B cell (primary cell): ENCODE measurements around the gene MTF2. TPM values are rescaled to one million over a fixed set of nuclear protein-coding genes. Genes with fewer than 3 reads are reported as not detected.
A peak's percentile ranks its signal among the peaks of the same experiment; 100 is the strongest.
"Not testable (repeated sequence)": the region's sequence is repeated elsewhere in the genome, so short reads cannot be mapped to it uniquely, and the experiment has no call there.

ENCODE experiments used
- ATAC-seq: fragments of 200-7000 bp; cut with Tn5 transposase; one replicate; pipeline ENCODE4 v1.10.0; 2021; ENCODE audit warnings: low read depth, mild to moderate bottlenecking, moderate number of reproducible peaks, moderate library complexity
- CTCF ChIA-PET: fragments of 350-600 bp; sonication (Branson Sonifier 250); formaldehyde crosslinking; loops from one replicate; lab custom pipeline; 2021; ENCODE audit warnings: antibody characterized with exemption, inconsistent platforms; lab: Charles Lee
- POLR2A ChIA-PET: fragments of 350-600 bp; sonication (Branson Sonifier 250); formaldehyde crosslinking; loops from one replicate; lab custom pipeline; 2021; ENCODE audit warnings: antibody characterized with exemption; lab: Charles Lee
- DNase-seq: peaks from one replicate; pipeline ENCODE4 v3.0.0; 2013
- H2AFZ ChIP-seq: 2 replicates; pipeline ENCODE4 v1.6.1; 2012; ENCODE audit warnings: mild to moderate bottlenecking, low read depth, low read length; ENCODE audit not compliant: insufficient read depth, poor library complexity, severe bottlenecking
- H3K27ac ChIP-seq, 2 donors: 1 replicate in 1 of 2; 2 replicates in 1 of 2; pipeline ENCODE4 v1.5.1; 2012 to 2013; ENCODE audit warnings: low read length in 2 of 2, mild to moderate bottlenecking in 2 of 2, moderate library complexity in 1 of 2
- H3K27me3 ChIP-seq, 4 experiments: fragments of 200-600 bp in 1 of 4; sonication (generic) in 1 of 4; replicated peaks in 1 of 4; 1 replicate in 2 of 4; 2 replicates in 2 of 4; pipeline versions ENCODE4 v1.6.1 to v1.7.0; 2013 to 2016; ENCODE audit warnings: low read length in 3 of 4, mild to moderate bottlenecking in 2 of 4, mixed read lengths in 1 of 4, moderate library complexity in 1 of 4; ENCODE audit not compliant: insufficient read depth in 4 of 4, control insufficient read depth in 3 of 4; ENCODE audit errors: control extremely low read depth in 1 of 4
- H3K36me3 ChIP-seq, 2 experiments: replicated peaks in 1 of 2; 1 replicate in 1 of 2; 2 replicates in 1 of 2; pipeline versions ENCODE4 v1.6.1 to v1.7.1; 2013; ENCODE audit warnings: low read length in 1 of 2; ENCODE audit not compliant: insufficient read depth in 2 of 2, control insufficient read depth in 1 of 2; ENCODE audit errors: control extremely low read depth in 1 of 2, extremely low read depth in 1 of 2
- H3K4me1 ChIP-seq, 2 donors: fragments of 200-600 bp in 1 of 2; sonication (generic) in 1 of 2; 1 replicate in 1 of 2; 2 replicates in 1 of 2; pipeline versions ENCODE4 v1.5.1 to v1.6.1; 2013 to 2017; ENCODE audit warnings: low read length in 2 of 2; ENCODE audit not compliant: control insufficient read depth in 2 of 2, insufficient read depth in 2 of 2
- H3K4me2 ChIP-seq: replicated peaks from 2 replicates; pipeline ENCODE3; 2012; ENCODE audit warnings: mild to moderate bottlenecking, low read depth, low read length; ENCODE audit not compliant: poor library complexity, severe bottlenecking
- H3K4me3 ChIP-seq, 5 experiments: fragments of 200-600 bp in 1 of 5; sonication (generic) in 1 of 5; 1 replicate in 3 of 5; 2 replicates in 2 of 5; pipeline versions ENCODE4 v1.5.1 to v1.7.0; 2011 to 2016; ENCODE audit warnings: low read length in 4 of 5, mild to moderate bottlenecking in 4 of 5, low read depth in 2 of 5, control low read depth in 1 of 5, moderate library complexity in 1 of 5; ENCODE audit not compliant: insufficient read depth in 1 of 5; ENCODE audit errors: control extremely low read depth in 1 of 5, extremely low read depth in 1 of 5
- H3K79me2 ChIP-seq: fragments of 200-600 bp; sonication (generic); one replicate; pipeline ENCODE4 v1.6.0; 2016; ENCODE audit warnings: low read length; ENCODE audit not compliant: control insufficient read depth, insufficient read depth
- H3K9ac ChIP-seq: fragments of 200-600 bp; sonication (generic); 2 replicates; pipeline ENCODE4 v1.6.1; 2017; ENCODE audit warnings: mild to moderate bottlenecking, low read length, moderate library complexity
- H3K9me3 ChIP-seq, 3 donors: one replicate each; pipeline versions ENCODE4 v1.6.1 to v1.7.1; 2013; ENCODE audit warnings: low read length in 2 of 3; ENCODE audit not compliant: control insufficient read depth in 2 of 3, insufficient read depth in 1 of 3; ENCODE audit errors: control extremely low read depth in 1 of 3
- H4K20me1 ChIP-seq: 2 replicates; pipeline ENCODE4 v1.6.0; 2012; ENCODE audit warnings: mild to moderate bottlenecking, low read length; ENCODE audit not compliant: insufficient read depth, control insufficient read depth, poor library complexity, severe bottlenecking
- H3K27ac Mint-ChIP-seq: one replicate; pipeline ENCODE4 v1.8.0; 2021; ENCODE audit warnings: mixed read lengths
- H3K27me3 Mint-ChIP-seq: one replicate; pipeline ENCODE4 v1.8.0; 2021; ENCODE audit warnings: mixed read lengths
- H3K4me1 Mint-ChIP-seq: one replicate; pipeline ENCODE4 v1.8.0; 2021; ENCODE audit warnings: mixed read lengths
- H3K4me3 Mint-ChIP-seq: one replicate; pipeline ENCODE4 v1.8.0; 2021; ENCODE audit warnings: mixed read lengths
- H3K9me3 Mint-ChIP-seq: one replicate; pipeline ENCODE4 v1.8.0; 2022; ENCODE audit warnings: mixed read lengths; ENCODE audit not compliant: insufficient read depth
- EZH2 ChIP-seq: IDR thresholded peaks from 2 replicates; pipeline ENCODE4 v1.6.1; 2012; ENCODE audit warnings: borderline replicate concordance, low read depth, mild to moderate bottlenecking, moderate library complexity, low read length; ENCODE audit not compliant: insufficient read depth, poor library complexity, severe bottlenecking
- whole genome bisulfite sequencing: methylation state at CpG from one replicate; pipeline ENCODE4 v1.1.5; 2013; ENCODE audit warnings: missing lambda C conversion rate; ENCODE audit not compliant: insufficient coverage; 5-methylcytosine and 5-hydroxymethylcytosine counted together
- intact Hi-C: fragments of 100-400 bp; cut with micrococcal nuclease; formaldehyde crosslinking; loops from one replicate; pipeline ENCODE4 v1.10.0; 2022
- polyA plus RNA-seq: library from polyadenylated mRNA; depleted of rRNA; stranded (reverse); fragments of >200 nt; gene quantifications from 2 replicates; pipeline ENCODE4 v1.2.3, GENCODE V29; 2012
- total RNA-seq, 2 donors: library from RNA; stranded (reverse); fragments of 120-200 nt in 1 of 2; gene quantifications; 1 replicate in 1 of 2; 2 replicates in 1 of 2; pipeline versions ENCODE4 v1.2.3 to v1.2.4, GENCODE V29; 2013 to 2022
- TF ChIP-seq, protein P1 (sequence below): fragments of 200-600 bp; IDR thresholded peaks from one replicate; pipeline ENCODE4 v1.8.0; 2022; ENCODE audit warnings: antibody characterized with exemption, mild to moderate bottlenecking

The MTF2 gene
- total and polyA plus RNA-seq, 2 donors (not counting 1 experiment from before 2014, with no cell fraction given): 19.5 to 68.6 TPM

GRCh38 chr1:93171549-93172034, 92.5 kb downstream of the MTF2 start:
- TF ChIP-seq, protein P1, sequence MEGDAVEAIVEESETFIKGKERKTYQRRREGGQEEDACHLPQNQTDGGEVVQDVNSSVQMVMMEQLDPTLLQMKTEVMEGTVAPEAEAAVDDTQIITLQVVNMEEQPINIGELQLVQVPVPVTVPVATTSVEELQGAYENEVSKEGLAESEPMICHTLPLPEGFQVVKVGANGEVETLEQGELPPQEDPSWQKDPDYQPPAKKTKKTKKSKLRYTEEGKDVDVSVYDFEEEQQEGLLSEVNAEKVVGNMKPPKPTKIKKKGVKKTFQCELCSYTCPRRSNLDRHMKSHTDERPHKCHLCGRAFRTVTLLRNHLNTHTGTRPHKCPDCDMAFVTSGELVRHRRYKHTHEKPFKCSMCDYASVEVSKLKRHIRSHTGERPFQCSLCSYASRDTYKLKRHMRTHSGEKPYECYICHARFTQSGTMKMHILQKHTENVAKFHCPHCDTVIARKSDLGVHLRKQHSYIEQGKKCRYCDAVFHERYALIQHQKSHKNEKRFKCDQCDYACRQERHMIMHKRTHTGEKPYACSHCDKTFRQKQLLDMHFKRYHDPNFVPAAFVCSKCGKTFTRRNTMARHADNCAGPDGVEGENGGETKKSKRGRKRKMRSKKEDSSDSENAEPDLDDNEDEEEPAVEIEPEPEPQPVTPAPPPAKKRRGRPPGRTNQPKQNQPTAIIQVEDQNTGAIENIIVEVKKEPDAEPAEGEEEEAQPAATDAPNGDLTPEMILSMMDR: no peak
- no peak for TF ChIP-seq EZH2
- H3K4me1 ChIP-seq: peaks cover 11 to 29% of the 10 kb centered on the region in 2 donors
- H3K79me2 ChIP-seq: peaks cover 99% of the 10 kb centered on the region
- no peak for ATAC-seq
- POLR2A ChIA-PET: no interaction called here
- no peaks in the 10 kb centered on the region for H3K27me3 ChIP-seq
- intact Hi-C loops: no loop called here
- H3K27ac ChIP-seq: peak overlapping the region in 1 of 2 donors; percentile 3
- H3K4me2 ChIP-seq: peak overlapping the region; percentile 58
- WGBS: no CpG with 5 or more reads among the region's 1 CpG
- H3K27me3 Mint-ChIP-seq: no peaks in the 10 kb centered on the region
- no peak overlapping the region for H2AFZ ChIP-seq
- peak overlapping the region; percentile 20 for H3K9ac ChIP-seq
- H3K27ac Mint-ChIP-seq: no peak overlapping the region
- peaks cover 4% of the 10 kb centered on the region for H3K9me3 Mint-ChIP-seq
- CTCF ChIA-PET: no interaction called here
- peaks cover 0 to 12% (median 2%) of the 10 kb centered on the region in 3 donors for H3K9me3 ChIP-seq
- H3K4me3 ChIP-seq: peak overlapping the region in 1 of 5 experiments; percentile 43
- H3K4me1 Mint-ChIP-seq: peaks cover 51% of the 10 kb centered on the region
- peaks cover 66% of the 10 kb centered on the region for H4K20me1 ChIP-seq
- H3K4me3 Mint-ChIP-seq: peak overlapping the region; percentile 80
- DNase-seq: no peak
- peaks cover under 1 to 5% of the 10 kb centered on the region in 2 experiments for H3K36me3 ChIP-seq

GRCh38 chr1:93172778-93173177, 93.7 kb downstream of the MTF2 start:
- ChIA-PET CTCF (no interaction called here), POLR2A (no interaction called here)
- H3K27ac Mint-ChIP-seq: no peak overlapping the region
- H2AFZ ChIP-seq: no peak overlapping the region
- peaks cover 0 to 12% (median 2%) of the 10 kb centered on the region in 3 donors for H3K9me3 ChIP-seq
- H3K27me3 ChIP-seq: no peaks in the 10 kb centered on the region
- TF ChIP-seq, protein P1: no peak
- TF ChIP-seq EZH2: no peak
- no peak overlapping the region for H3K4me3 ChIP-seq
- no peak for ATAC-seq
- intact Hi-C loops: no loop called here
- H3K4me2 ChIP-seq: peak overlapping the region; percentile 58
- peaks cover 77% of the 10 kb centered on the region for H4K20me1 ChIP-seq
- H3K4me1 ChIP-seq: peaks cover 13 to 39% of the 10 kb centered on the region in 2 donors
- no peak overlapping the region for H3K27ac ChIP-seq
- H3K27me3 Mint-ChIP-seq: no peaks in the 10 kb centered on the region
- no peak overlapping the region for H3K9ac ChIP-seq
- H3K9me3 Mint-ChIP-seq: no peaks in the 10 kb centered on the region
- peaks cover 0 to 4% of the 10 kb centered on the region in 2 experiments for H3K36me3 ChIP-seq
- no peak for DNase-seq
- peak overlapping the region; percentile 1 for H3K4me3 Mint-ChIP-seq
- peaks cover 99% of the 10 kb centered on the region for H3K79me2 ChIP-seq
- no CpG with 5 or more reads among the region's 1 CpG for WGBS
- H3K4me1 Mint-ChIP-seq: peaks cover 54% of the 10 kb centered on the region

GRCh38 chr1:93174638-93175037, 95.6 kb downstream of the MTF2 start:
- H3K9me3 Mint-ChIP-seq, H3K27ac Mint-ChIP-seq, H3K9ac ChIP-seq, DNase-seq, H3K4me3 ChIP-seq, intact Hi-C loops, H3K27ac ChIP-seq, H3K27me3 ChIP-seq, H3K27me3 Mint-ChIP-seq, H2AFZ ChIP-seq, ATAC-seq, H3K4me3 Mint-ChIP-seq, POLR2A ChIA-PET, H3K36me3 ChIP-seq, CTCF ChIA-PET, H3K4me2 ChIP-seq: not testable (repeated sequence)
- Histone ChIP-seq H3K79me2 (peaks cover 98% of the 10 kb centered on the region), H3K9me3 (peaks cover 0 to 12% (median 0%) of the 10 kb centered on the region in 3 donors), H4K20me1 (peaks cover 82% of the 10 kb centered on the region), H3K4me1 (peaks cover 26 to 51% of the 10 kb centered on the region in 2 donors)
- WGBS: no CpG with 5 or more reads among the region's 3 CpGs
- H3K4me1 Mint-ChIP-seq: peaks cover 53% of the 10 kb centered on the region
